HG03097 (cell line): ENCODE data around the gene AXIN2.

ENCODE experiments used
- ATAC-seq: cut with Tn5 transposase; IDR thresholded peaks from one replicate; pipeline ENCODE4 v1.9.1; 2021; ENCODE audit not compliant: unreplicated experiment, low FRiP score

Gene AXIN2

GRCh38 chr17:65556014-65556909, 5.2 kb downstream of the AXIN2 start:
- peak; percentile 48 for ATAC-seq

DNA sequence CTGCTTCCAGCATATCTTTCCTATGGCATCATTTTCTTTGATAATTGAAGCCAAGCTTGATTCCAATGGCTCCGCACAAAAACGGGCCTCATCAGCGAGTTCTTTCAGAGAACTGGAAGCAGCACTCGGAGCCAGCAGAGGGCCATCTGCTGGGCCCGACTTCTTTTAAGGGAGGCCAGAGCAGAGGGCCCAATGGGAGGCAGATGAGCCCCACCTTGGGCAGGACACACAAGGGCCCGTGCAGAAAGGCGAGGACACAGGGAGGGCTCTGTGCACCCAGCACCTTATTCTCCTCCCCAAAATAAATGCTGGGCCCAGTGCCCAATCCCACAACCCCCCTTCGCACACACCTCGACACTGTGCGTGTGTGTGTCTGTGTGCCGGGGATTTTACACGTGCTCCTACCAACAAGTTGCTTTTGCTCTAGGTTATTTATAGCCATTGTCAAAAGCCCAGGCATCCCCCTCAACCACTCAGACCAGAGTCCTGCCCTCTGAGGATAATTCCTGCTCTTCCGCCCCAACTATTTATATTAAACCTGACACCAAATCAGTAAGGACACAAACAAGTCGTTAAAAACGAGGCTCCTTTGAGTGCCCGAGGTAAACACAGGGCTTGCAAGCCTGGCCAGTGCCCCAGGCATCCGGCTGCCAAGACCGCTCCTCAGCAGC, 6.8 kb downstream of the AXIN2 start:
- ATAC-seq, result no peak

GRCh38 chr17:65553646-65554552, 7.5 kb downstream of the AXIN2 start:
- no peak for ATAC-seq

DNA sequence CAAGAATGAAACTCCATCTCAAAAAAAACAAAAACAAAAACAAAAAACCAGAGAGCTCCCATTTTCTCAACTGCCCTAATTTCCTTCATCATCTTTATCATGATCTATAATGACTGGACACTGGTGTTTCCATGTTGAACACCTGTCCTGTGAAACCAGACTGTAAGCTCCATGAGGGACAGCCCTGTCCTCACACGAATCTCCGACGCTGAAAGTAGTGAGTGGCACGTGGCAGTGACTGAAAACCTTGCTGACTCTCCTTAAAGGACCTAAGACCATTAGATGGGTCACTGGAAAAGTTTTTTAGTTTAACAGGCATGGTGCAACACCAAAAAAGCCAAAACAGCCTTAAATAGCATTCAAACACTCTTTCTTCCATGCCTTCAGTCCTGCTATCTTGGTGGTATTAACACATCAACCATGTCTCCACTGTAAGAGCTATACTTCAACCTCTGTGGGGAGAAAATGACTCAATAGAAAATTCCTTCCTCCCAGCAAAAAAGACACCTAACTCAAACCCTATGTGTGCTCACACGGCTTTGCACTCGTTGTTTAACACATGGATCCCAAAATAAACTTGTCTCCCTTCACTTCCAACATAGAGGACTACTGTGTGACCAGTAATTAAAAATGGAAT, 8.3 kb downstream of the AXIN2 start:
- no peak for ATAC-seq

DNA sequence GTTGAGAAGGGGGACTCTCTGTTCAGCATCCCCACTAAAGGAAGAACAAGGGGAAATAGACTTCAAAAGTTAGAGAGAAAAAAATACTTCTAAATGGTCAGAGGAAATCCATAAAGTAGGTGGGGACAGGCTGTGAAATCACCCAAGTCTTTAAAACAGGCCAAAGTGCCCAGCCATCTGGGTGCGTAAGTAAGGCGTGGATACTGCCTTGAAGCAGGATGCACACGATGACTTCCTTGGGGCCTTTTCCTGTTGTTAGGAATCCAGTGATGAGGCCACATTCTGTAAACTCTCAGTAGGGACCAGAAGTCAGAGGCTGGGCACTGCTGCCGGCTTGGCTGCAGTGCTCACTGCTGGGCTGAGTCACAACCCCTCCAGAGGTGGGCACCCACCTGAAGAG, 9.2 kb downstream of the AXIN2 start:
- no peak for ATAC-seq

- no peak for ATAC-seq
These were observed 10.0 kb downstream of the AXIN2 start for GRCh38 chr17:65551267-65552040.

GRCh38 chr17:65550758-65551157, 10.7 kb downstream of the AXIN2 start:
- no peak for ATAC-seq

DNA sequence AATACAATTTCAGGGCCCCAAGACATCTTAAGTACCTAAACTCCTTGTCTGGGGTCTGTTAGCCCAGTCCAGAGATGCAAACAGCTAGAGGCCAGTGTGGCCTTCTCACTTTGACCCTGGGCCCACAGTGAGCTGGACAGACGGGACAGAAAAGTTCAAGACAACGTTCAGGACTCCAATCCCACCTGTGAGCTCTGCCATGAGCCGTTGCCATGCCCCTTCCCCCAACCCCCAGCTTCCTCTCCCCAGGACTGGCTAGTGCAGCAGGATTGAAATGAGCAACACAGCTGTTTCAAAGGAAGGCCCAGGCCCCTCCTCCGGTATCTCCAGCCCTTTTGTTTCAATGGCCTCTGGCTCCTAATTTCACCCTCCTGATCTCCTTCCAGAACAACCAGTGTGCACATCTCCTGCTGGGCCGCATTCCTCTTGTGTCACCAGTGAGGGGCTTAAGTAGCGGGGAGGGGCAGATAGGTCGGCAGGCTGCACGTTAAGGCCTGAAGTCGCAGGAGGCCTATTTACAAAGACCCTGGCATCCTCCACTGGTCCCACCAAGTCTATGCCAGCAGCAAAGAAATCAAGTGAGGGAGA, 11.3 kb downstream of the AXIN2 start:
- ATAC-seq, result no peak

DNA sequence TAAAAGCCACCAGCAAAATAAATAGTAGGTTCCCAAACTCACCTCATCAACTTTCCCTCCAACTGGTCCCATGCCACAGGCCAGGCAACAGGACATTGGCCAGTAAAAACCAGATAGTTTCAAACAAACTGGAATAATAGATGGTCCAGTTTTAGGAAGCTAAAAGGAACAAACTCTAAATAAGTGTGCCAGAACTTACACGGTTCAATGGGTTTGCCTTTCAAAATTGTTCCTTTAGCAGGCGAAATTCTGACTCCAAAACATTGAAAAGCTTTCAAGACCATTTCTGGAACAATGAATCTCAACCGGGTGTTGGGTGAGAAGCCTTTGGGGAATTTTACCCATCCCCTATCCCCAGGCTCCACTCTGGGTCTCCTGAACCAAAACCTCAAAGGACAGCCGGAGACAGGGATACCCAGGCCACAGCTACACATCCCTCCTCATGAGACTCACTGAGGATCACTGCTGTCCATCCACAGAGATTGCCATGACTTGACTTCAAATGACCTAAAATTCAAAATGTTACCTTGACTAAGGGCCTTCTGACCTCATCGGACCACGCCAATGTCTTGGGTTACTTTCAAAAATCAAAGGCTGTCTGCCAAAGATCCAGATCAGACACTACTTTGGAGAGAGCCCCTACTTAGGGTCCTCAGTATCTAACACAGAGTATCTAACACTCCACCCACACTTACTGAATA, 13.0 kb downstream of the AXIN2 start:
- no peak for ATAC-seq

- no peak for ATAC-seq
These were observed 14.2 kb downstream of the AXIN2 start for GRCh38 chr17:65547253-65547670.

- no peak for ATAC-seq
These were observed 14.9 kb downstream of the AXIN2 start for GRCh38 chr17:65546579-65546978.

DNA sequence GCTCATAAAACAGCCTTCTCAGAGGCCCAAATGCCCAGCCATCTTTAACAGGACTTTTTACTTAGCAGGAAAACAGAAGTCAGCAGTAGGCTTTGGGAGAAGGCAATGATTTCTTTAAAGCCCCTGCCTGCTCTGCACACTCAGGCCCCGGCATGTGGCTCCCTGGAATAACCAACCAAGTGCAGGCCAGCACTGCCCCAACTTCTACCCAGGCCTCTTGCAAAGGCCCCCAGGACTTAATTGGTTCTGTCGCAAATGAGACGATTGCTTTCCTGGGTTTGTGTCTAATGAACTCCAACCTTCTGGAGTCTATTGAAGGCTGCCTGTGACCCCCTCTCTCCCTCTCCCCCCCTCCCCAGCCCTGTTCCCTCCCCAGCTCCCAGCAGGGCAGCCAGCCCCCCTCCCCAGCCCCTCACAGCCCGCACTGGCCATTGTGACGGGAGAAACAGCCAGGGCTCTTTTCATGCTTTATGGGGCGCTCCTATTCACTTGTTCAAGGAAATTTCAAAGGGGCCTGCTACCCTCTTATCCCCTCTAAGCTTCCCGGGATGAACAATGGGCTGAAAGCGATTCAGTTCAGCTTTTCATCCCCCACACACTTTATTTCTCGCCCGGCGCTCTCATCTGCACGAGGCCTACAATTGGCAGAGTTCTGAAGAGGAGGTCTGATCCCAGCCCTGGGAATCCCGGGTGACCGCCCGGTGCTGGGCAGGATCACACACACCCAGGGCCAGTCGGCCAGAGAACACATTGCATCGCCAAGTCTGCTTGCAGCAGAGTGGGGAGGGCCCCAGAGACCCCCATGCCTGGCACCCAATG, 15.5 kb downstream of the AXIN2 start:
- no peak for ATAC-seq

DNA sequence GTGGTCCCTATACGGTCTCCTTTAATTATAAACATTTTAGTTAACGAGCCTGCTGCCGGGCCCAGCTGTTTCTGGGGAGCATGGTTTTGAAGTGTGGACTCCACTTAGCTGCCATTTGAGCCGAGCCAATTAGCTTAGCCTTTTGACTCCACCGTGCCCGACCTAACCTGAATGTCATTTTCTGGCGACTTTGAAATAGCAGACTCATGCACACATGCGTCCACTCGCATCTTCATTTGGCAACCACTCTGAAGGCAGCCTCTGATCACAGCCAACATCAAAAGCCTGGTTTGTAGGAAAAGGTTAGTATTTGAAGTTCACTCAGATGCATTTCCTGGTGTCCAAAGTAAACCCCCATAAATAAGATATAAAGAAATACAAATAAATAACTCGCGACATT, 16.8 kb downstream of the AXIN2 start:
- ATAC-seq, result no peak

DNA sequence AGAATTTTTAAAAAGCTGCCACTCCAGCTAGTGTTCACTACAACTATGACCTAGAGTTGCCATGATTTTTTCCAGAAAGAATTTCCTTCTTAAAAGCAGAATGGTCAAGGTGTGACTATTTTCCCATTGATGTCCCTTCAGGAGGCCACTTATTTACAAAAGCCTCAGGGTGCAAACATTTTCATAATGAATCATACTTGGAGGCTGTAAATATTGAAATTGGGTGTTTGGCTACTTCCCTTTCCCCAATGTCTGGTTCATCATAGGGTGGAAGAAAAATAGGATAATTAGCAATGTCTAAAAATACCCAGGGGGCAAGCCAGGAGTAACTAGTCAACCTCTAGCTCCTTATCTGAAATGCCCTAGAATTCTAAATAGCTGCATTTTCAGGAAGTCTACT, 18.8 kb downstream of the AXIN2 start:
- no peak for ATAC-seq

- no peak for ATAC-seq
These were observed 19.4 kb downstream of the AXIN2 start for GRCh38 chr17:65542067-65542466.

GRCh38 chr17:65541453-65541852, 20.0 kb downstream of the AXIN2 start:
- no peak for ATAC-seq

- ATAC-seq, result no peak
These were observed 21.7 kb downstream of the AXIN2 start for GRCh38 chr17:65539630-65540266.
